Regular cardiac myocyte (primary cell): ENCODE measurements around the gene ECI2. TPM values are rescaled to one million over a fixed set of nuclear protein-coding genes. Genes with fewer than 3 reads are reported as not detected.

Source experiments
- total RNA-seq: library from RNA; depleted of rRNA; stranded (reverse); fragments of >200 nt; gene quantifications from 2 replicates; pipeline ENCODE4 v1.2.3, GENCODE V29; 2014

ECI2 gene, protein sequence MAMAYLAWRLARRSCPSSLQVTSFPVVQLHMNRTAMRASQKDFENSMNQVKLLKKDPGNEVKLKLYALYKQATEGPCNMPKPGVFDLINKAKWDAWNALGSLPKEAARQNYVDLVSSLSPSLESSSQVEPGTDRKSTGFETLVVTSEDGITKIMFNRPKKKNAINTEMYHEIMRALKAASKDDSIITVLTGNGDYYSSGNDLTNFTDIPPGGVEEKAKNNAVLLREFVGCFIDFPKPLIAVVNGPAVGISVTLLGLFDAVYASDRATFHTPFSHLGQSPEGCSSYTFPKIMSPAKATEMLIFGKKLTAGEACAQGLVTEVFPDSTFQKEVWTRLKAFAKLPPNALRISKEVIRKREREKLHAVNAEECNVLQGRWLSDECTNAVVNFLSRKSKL
- total RNA-seq: 89.4 and 143 TPM in 2 replicates

DNA sequence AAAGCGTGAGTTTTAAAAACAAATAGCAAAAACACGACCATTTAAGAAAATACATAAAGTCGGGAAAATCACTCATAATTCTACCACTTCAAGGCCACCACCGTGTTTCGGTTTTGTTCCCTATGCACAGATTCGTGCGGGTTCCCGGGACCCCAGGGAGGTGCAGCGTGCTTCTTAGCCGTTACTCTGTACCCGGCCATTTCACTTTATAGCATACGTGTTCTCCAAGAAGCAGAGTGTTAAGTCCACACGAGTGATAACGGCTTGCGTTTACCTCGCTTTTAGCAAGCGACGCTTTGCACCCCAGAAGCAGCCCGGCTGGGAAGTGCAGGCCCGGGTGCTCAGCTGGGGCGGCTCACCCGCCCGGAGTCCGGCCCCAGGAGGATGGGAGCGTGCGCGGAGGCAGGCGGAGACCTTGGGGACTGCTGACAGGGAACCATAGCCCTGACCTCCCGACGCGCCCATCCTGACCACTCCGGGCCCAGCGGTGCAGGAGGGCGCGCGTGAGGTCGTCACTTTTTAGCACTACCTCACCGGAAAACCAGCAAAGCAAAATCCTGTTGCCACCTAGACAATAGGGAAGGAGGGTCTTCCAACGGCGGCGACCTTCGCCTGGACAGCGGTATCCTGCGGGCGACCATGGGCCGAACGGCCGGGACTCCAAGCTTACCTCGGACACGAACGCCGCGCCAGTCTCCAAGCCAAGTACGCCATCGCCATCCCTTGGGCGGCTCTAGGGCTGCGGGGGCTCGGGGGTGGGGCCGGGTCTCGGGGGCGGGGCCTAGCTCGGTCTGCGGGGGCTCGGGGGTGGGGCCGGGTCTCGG is at the start of gene ECI2:
ECI2 (minus strand) TSS at position 735 of the 824 bp plus-strand sequence; CDS start at position 720, 15 bp downstream.

GRCh38 chr6:4078691-4079471 is 56.5 kb downstream of the ECI2 start, which contains the start of gene FAM217A:
Gene FAM217A, minus strand, starts transcription at chr6:4079137. Its CDS starts 1,723 bp downstream, at chr6:4077414.

Other genes with a start within 250 kb of the ECI2 start
- not detected in 2 replicates for gene FAM217A, start 56.4 kb downstream of the ECI2 start, total RNA-seq